ENCODE measurements around the gene TARBP2.
A peak's percentile ranks its signal among the peaks of the same experiment; 100 is the strongest.
"Not testable (repeated sequence)": the region's sequence is repeated elsewhere in the genome, so short reads cannot be mapped to it uniquely, and the experiment has no call there.

The TARBP2 gene

GRCh38 chr12:53476769-53477209 lies 24.3 kb upstream of the TARBP2 start:
- peak; percentile 69 for DNase-seq (ENCODE audit: low spot score)

- DNase-seq (ENCODE audit: low spot score), result no peak
Measured at GRCh38 chr12:53478865-53479264, 22.2 kb upstream of the TARBP2 start.

GRCh38 chr12:53479331-53479730 lies 21.8 kb upstream of the TARBP2 start:
- DNase-seq (ENCODE audit: low spot score), result no peak

GRCh38 chr12:53480491-53481442 lies 20.3 kb upstream of the TARBP2 start:
- no peak for DNase-seq (ENCODE audit: low spot score)

- not testable (repeated sequence) for DNase-seq (ENCODE audit: low spot score)
Measured at GRCh38 chr12:53481458-53481857, 19.6 kb upstream of the TARBP2 start.

GRCh38 chr12:53481939-53482586 lies 19.0 kb upstream of the TARBP2 start:
- DNase-seq (ENCODE audit: low spot score), result peak; percentile 74

GRCh38 chr12:53482626-53483168 lies 18.4 kb upstream of the TARBP2 start:
- DNase-seq (ENCODE audit: low spot score), result no peak

GRCh38 chr12:53483225-53483978 lies 17.7 kb upstream of the TARBP2 start:
- no peak for DNase-seq (ENCODE audit: low spot score)

GRCh38 chr12:53483979-53484377 lies 17.1 kb upstream of the TARBP2 start:
- DNase-seq (ENCODE audit: low spot score), result no peak

- DNase-seq (ENCODE audit: low spot score), result no peak
Measured at GRCh38 chr12:53484686-53485575, 16.2 kb upstream of the TARBP2 start.

- no peak for DNase-seq (ENCODE audit: low spot score)
Measured at GRCh38 chr12:53485955-53486735, 14.9 kb upstream of the TARBP2 start.

- DNase-seq (ENCODE audit: low spot score), result no peak
Measured at GRCh38 chr12:53486736-53487487, 14.2 kb upstream of the TARBP2 start.

- DNase-seq (ENCODE audit: low spot score), result no peak
Measured at GRCh38 chr12:53489242-53489864, 11.7 kb upstream of the TARBP2 start.

- no peak for DNase-seq (ENCODE audit: low spot score)
Measured at GRCh38 chr12:53492188-53492587, 8.9 kb upstream of the TARBP2 start.

- DNase-seq (ENCODE audit: low spot score), result peak; percentile 93
Measured at GRCh38 chr12:53492830-53493609, 8.1 kb upstream of the TARBP2 start.

GRCh38 chr12:53493610-53494391 lies 7.3 kb upstream of the TARBP2 start:
- DNase-seq (ENCODE audit: low spot score), result no peak
